Measurements from ENCODE around the gene CCDC33. TPM values are rescaled to one million over a fixed set of nuclear protein-coding genes. Genes with fewer than 3 reads are reported as not detected.

The CCDC33 gene
- total and polyA plus RNA-seq, 2 donors (not counting 3 experiments of a cell fraction or from before 2014, with no cell fraction given): not detected

GRCh38 chr15:74281147-74282133 lies 45.3 kb downstream of the CCDC33 start:
- H2AFZ ChIP-seq (ENCODE audit: low read depth, low read length): no peak overlapping the region
- H4K20me1 ChIP-seq (replicated peaks; ENCODE audit: control insufficient read depth, extremely low read depth, insufficient read depth, low read length): no peaks in the 10 kb centered on the region
- ChIA-PET CTCF (no interaction called here), POLR2A (no interaction called here)
- DNase-seq (ENCODE audit: low read depth, low spot score) (no peak), FAIRE-seq (no peak)
- no peaks in the 10 kb centered on the region for H3K36me3 ChIP-seq (ENCODE audit: control insufficient read depth in 2 of 2, extremely low read depth in 1 of 2, insufficient read depth in 2 of 2, low read length in 2 of 2)
- dilution Hi-C loops (cut with MboI; ENCODE audit: extremely low pct_ligation_motif_present, low sequenced_read_pairs): no loop called here
- H3K79me2 ChIP-seq (ENCODE audit: control insufficient read depth, insufficient read depth, low read length): no peaks in the 10 kb centered on the region
- no peaks in the 10 kb centered on the region for H3K9me3 ChIP-seq (replicated peaks; ENCODE audit: control insufficient read depth, insufficient read depth, low read length)
- H3K4me1 ChIP-seq (ENCODE audit: control insufficient read depth, extremely low read depth, insufficient read depth, low read length): no peaks in the 10 kb centered on the region
- H3K9ac ChIP-seq (replicated peaks; ENCODE audit: extremely low read depth, insufficient read depth, low read length): no peak overlapping the region
- TF ChIP-seq JUN (IDR thresholded peaks at IDR 0.05; ENCODE audit: borderline replicate concordance, insufficient read depth, insufficient read length, low read depth): no peak
- TF ChIP-seq MAX (IDR thresholded peaks at IDR 0.05; ENCODE audit: insufficient read depth, insufficient read length): no peak
- TF ChIP-seq GATA2 (IDR thresholded peaks at IDR 0.05; ENCODE audit: insufficient read depth, insufficient read length, low read depth, low read length): no peak
- TF ChIP-seq EZH2 (IDR thresholded peaks at IDR 0.05; ENCODE audit: borderline replicate concordance, low read depth, low read length, severe bottlenecking): no peak
- no peak for TF ChIP-seq POLR2AphosphoS5 (IDR thresholded peaks at IDR 0.05; ENCODE audit: insufficient read depth, low read depth, low read length)
- no peak for TF ChIP-seq MYC (IDR thresholded peaks at IDR 0.05; ENCODE audit: low read depth, low read length)
- no peak for TF ChIP-seq FOS (IDR thresholded peaks at IDR 0.05; ENCODE audit: borderline replicate concordance, insufficient read depth, low read length)
- TF ChIP-seq, protein P1, sequence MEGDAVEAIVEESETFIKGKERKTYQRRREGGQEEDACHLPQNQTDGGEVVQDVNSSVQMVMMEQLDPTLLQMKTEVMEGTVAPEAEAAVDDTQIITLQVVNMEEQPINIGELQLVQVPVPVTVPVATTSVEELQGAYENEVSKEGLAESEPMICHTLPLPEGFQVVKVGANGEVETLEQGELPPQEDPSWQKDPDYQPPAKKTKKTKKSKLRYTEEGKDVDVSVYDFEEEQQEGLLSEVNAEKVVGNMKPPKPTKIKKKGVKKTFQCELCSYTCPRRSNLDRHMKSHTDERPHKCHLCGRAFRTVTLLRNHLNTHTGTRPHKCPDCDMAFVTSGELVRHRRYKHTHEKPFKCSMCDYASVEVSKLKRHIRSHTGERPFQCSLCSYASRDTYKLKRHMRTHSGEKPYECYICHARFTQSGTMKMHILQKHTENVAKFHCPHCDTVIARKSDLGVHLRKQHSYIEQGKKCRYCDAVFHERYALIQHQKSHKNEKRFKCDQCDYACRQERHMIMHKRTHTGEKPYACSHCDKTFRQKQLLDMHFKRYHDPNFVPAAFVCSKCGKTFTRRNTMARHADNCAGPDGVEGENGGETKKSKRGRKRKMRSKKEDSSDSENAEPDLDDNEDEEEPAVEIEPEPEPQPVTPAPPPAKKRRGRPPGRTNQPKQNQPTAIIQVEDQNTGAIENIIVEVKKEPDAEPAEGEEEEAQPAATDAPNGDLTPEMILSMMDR (IDR thresholded peaks at IDR 0.05; ENCODE audit: extremely low read depth in 1 of 2, insufficient read depth in 1 of 2, low read depth in 1 of 2, low read length in 2 of 2): no peak
- no peak for TF ChIP-seq POLR2A (IDR thresholded peaks at IDR 0.05; ENCODE audit: low read depth, low read length)
- no peak overlapping the region for H3K27ac ChIP-seq (ENCODE audit: insufficient read depth, low read depth, low read length)
- no peak overlapping the region for H3K4me3 ChIP-seq (replicated peaks in 1 of 3; ENCODE audit: insufficient read depth in 1 of 3, low read depth in 1 of 3, low read length in 3 of 3)
- no peak overlapping the region for H3K4me2 ChIP-seq (ENCODE audit: insufficient read depth, low read length)
- H3K9me1 ChIP-seq (replicated peaks; ENCODE audit: control insufficient read depth, extremely low read depth, insufficient read depth, low read length): no peaks in the 10 kb centered on the region
- H3K27me3 ChIP-seq (ENCODE audit: control insufficient read depth in 2 of 2, insufficient read depth in 2 of 2, low read length in 2 of 2): peaks cover 0 to 7% of the 10 kb centered on the region in 2 experiments
- intact Hi-C loops (cut with micrococcal nuclease): no loop called here
- no TSS peak for BruUV-seq (replicated peaks)

Data from endothelial cell of umbilical vein (primary cell).